Vagina (tissue), 2 donors: Measurements from ENCODE around the gene FBXL7. TPM values are rescaled to one million over a fixed set of nuclear protein-coding genes. Genes with fewer than 3 reads are reported as not detected.

Source experiments
- DNase-seq, 2 donors: peaks; one replicate each; pipeline ENCODE4 v3.0.0-alpha.2; 2017; ENCODE audit errors: extremely low spot score in 2 of 2
- H3K27ac ChIP-seq: fragments of 200-600 bp; sonication (generic); one replicate; pipeline ENCODE4 v1.5.1; 2019
- H3K27me3 ChIP-seq: fragments of 200-600 bp; sonication (generic); one replicate; pipeline ENCODE4 v1.5.1; 2019
- H3K36me3 ChIP-seq, 2 donors: fragments of 200-600 bp; sonication (generic); one replicate each; pipeline ENCODE4 v1.5.1; 2017 to 2019
- H3K4me1 ChIP-seq: fragments of 200-600 bp; sonication (generic); one replicate; pipeline ENCODE4 v1.5.1; 2019
- H3K4me3 ChIP-seq, 2 donors: fragments of 200-600 bp; sonication (generic); 1 replicate in 1 of 2; 2 replicates in 1 of 2; pipeline ENCODE4 v1.5.1; 2016 to 2019
- H3K9me3 ChIP-seq: fragments of 200-600 bp; sonication (generic); one replicate; pipeline ENCODE4 v1.5.1; 2019
- CTCF ChIP-seq, 3 experiments: fragments of 450-650 bp in 2 of 3; fragments of 200-600 bp in 1 of 3; sonication (generic) in 1 of 3; IDR thresholded peaks; one replicate each; pipeline ENCODE4 v1.5.1; 2017 to 2019; ENCODE audit warnings: antibody characterized with exemption in 3 of 3, mild to moderate bottlenecking in 2 of 3, moderate library complexity in 2 of 3
- POLR2A ChIP-seq, 2 donors: fragments of 450-650 bp; IDR thresholded peaks; one replicate each; pipeline ENCODE4 v1.6.1; 2017; ENCODE audit warnings: antibody characterized with exemption in 2 of 2, mild to moderate bottlenecking in 2 of 2, moderate library complexity in 2 of 2
- POLR2AphosphoS5 ChIP-seq, 2 donors: sonication (generic); formaldehyde crosslinking; IDR thresholded peaks; one replicate each; pipeline ENCODE4 v1.9.0; 2017; ENCODE audit warnings: antibody characterized with exemption in 2 of 2, mild to moderate bottlenecking in 2 of 2, low read depth in 1 of 2; ENCODE audit not compliant: insufficient read depth in 1 of 2
- intact Hi-C: fragments of 100-400 bp; cut with DNase I; formaldehyde crosslinking; loops from one replicate; pipeline ENCODE4 v1.15.1; 2023
- total RNA-seq: library from RNA; depleted of rRNA; stranded (reverse); fragments of >200 nt; gene quantifications from one replicate; pipeline ENCODE4 v1.2.3, GENCODE V29; 2016

FBXL7 gene
- total RNA-seq, 1 donor from 2014 or later = 21.1 TPM

- H3K27ac ChIP-seq = no peak overlapping the region
- peaks cover 16% of the 10 kb centered on the region for H3K4me1 ChIP-seq
- no peaks in the 10 kb centered on the region for H3K9me3 ChIP-seq
- no peak for TF ChIP-seq POLR2AphosphoS5 (IDR thresholded peaks at IDR 0.05; ENCODE audit: insufficient read depth in 1 of 2, low read depth in 1 of 2)
- TF ChIP-seq CTCF (IDR thresholded peaks at IDR 0.05) = no peak
- intact Hi-C loops = no loop called here
- no peak overlapping the region for H3K4me3 ChIP-seq
- no peaks in the 10 kb centered on the region for H3K27me3 ChIP-seq
- no peak for DNase-seq
- H3K36me3 ChIP-seq = no peaks in the 10 kb centered on the region
These were observed 115.9 kb downstream of the FBXL7 start for GRCh38 chr5:15615859-15616258.

GRCh38 chr5:15618938-15619337, 119.0 kb downstream of the FBXL7 start:
- Histone ChIP-seq H3K27ac (no peak overlapping the region), H3K4me1 (no peaks in the 10 kb centered on the region), H3K4me3 (no peak overlapping the region), H3K9me3 (no peaks in the 10 kb centered on the region), H3K27me3 (no peaks in the 10 kb centered on the region), H3K36me3 (no peaks in the 10 kb centered on the region)
- intact Hi-C loops = no loop called here
- no peak for DNase-seq
- no peak for TF ChIP-seq POLR2AphosphoS5 (IDR thresholded peaks at IDR 0.05; ENCODE audit: insufficient read depth in 1 of 2, low read depth in 1 of 2)
- TF ChIP-seq CTCF (IDR thresholded peaks at IDR 0.05) = no peak

- Histone ChIP-seq H3K36me3 (no peaks in the 10 kb centered on the region), H3K27me3 (no peaks in the 10 kb centered on the region), H3K9me3 (no peaks in the 10 kb centered on the region), H3K4me1 (no peaks in the 10 kb centered on the region), H3K4me3 (no peak overlapping the region), H3K27ac (no peak overlapping the region)
- intact Hi-C loops = no loop called here
- DNase-seq = no peak
- TF ChIP-seq POLR2A (IDR thresholded peaks at IDR 0.05) = no peak
- TF ChIP-seq CTCF (IDR thresholded peaks at IDR 0.05) = no peak
These were observed 120.5 kb downstream of the FBXL7 start for GRCh38 chr5:15620501-15620900.

GRCh38 chr5:15621094-15621493, 121.1 kb downstream of the FBXL7 start:
- DNase-seq = no peak
- Histone ChIP-seq H3K27ac (no peak overlapping the region), H3K36me3 (no peaks in the 10 kb centered on the region), H3K9me3 (no peaks in the 10 kb centered on the region), H3K27me3 (no peaks in the 10 kb centered on the region), H3K4me3 (no peak overlapping the region), H3K4me1 (no peaks in the 10 kb centered on the region)
- intact Hi-C loops = no loop called here
- no peak for TF ChIP-seq POLR2A (IDR thresholded peaks at IDR 0.05)
- TF ChIP-seq POLR2AphosphoS5 (IDR thresholded peaks at IDR 0.05; ENCODE audit: insufficient read depth in 1 of 2, low read depth in 1 of 2) = no peak
- no peak for TF ChIP-seq CTCF (IDR thresholded peaks at IDR 0.05)

- H3K9me3 ChIP-seq = no peaks in the 10 kb centered on the region
- TF ChIP-seq CTCF (IDR thresholded peaks at IDR 0.05) = no peak
- TF ChIP-seq POLR2AphosphoS5 (IDR thresholded peaks at IDR 0.05; ENCODE audit: insufficient read depth in 1 of 2, low read depth in 1 of 2) = no peak
- TF ChIP-seq POLR2A (IDR thresholded peaks at IDR 0.05) = no peak
- DNase-seq = no peak
- no peak overlapping the region for H3K4me3 ChIP-seq
- intact Hi-C loops = no loop called here
- no peak overlapping the region for H3K27ac ChIP-seq
- H3K36me3 ChIP-seq = no peaks in the 10 kb centered on the region
- H3K4me1 ChIP-seq = no peaks in the 10 kb centered on the region
- no peaks in the 10 kb centered on the region for H3K27me3 ChIP-seq
These were observed 123.8 kb downstream of the FBXL7 start for GRCh38 chr5:15623794-15624193.
